ENCODE data around the gene NACC2.

The NACC2 gene

DNA sequence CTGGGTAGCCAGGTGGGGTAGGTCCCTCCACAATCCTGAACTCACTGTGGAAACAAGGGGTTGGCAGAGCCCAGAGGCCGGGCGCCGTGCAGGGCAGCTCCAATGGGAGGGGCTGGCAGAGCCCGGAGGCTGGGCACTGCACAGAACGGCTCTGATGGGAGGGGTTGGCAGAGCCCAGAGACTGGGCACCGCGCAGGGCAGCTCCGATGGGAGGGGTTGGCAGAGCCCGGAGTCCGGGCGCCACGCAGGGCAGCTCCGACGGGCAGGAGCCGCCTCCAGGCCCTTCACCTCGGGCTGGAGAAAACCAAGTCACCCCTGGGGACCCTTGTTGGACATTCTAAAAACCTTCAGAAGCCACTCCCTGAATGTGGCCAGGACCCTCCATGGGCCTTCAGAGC is 9.3 kb downstream of the NACC2 start:
- Histone ChIP-seq H3K4ac (ENCODE audit: low read length) (no peak overlapping the region), H4K8ac (ENCODE audit: low read depth, low read length) (no peak overlapping the region), H3K14ac (ENCODE audit: low read length) (no peak overlapping the region), H3K18ac (ENCODE audit: low read length) (peak overlapping the region; percentile 48), H3K79me1 (ENCODE audit: low read depth, low read length) (peaks cover 4% of the 10 kb centered on the region), H3K27ac (replicated peaks; ENCODE audit: low read length) (no peak overlapping the region), H3K9ac (ENCODE audit: low read depth, low read length, poor library complexity) (no peak overlapping the region), H3K27me3 (ENCODE audit: control insufficient read depth in 3 of 3, insufficient read depth in 3 of 3, low read depth in 1 of 3, low read length in 3 of 3) (no peaks in the 10 kb centered on the region), H3K9me3 (replicated peaks in 1 of 2; ENCODE audit: control insufficient read depth in 2 of 2, insufficient read depth in 1 of 2, low read depth in 1 of 2, low read length in 2 of 2) (no peaks in the 10 kb centered on the region), H3K36me3 (replicated peaks in 1 of 2; ENCODE audit: control insufficient read depth in 2 of 2, insufficient read depth in 2 of 2, low read length in 2 of 2) (peaks cover 0 to 1% of the 10 kb centered on the region in 2 donors), H2BK15ac (ENCODE audit: low read length) (no peak overlapping the region), H3K4me3 (ENCODE audit: low read length in 2 of 2) (no peak overlapping the region), H3K4me1 (ENCODE audit: control insufficient read depth in 2 of 2, insufficient read depth in 1 of 2, low read depth in 1 of 2, low read length in 2 of 2) (no peaks in the 10 kb centered on the region), H2AFZ (ENCODE audit: low read length) (no peak overlapping the region), H2BK12ac (ENCODE audit: low read length) (no peak overlapping the region), H4K91ac (ENCODE audit: low read depth, low read length, poor library complexity) (peak overlapping the region; percentile 5), H3K4me2 (ENCODE audit: insufficient read depth, low read length, poor library complexity, severe bottlenecking) (no peak overlapping the region), H3K23ac (ENCODE audit: low read depth, low read length, poor library complexity) (no peak overlapping the region), H2AK5ac (ENCODE audit: low read depth, low read length) (peak overlapping the region; percentile 68), H2BK120ac (ENCODE audit: low read depth, low read length) (no peak overlapping the region), H2BK5ac (ENCODE audit: low read length) (peak overlapping the region; percentile 11)
- WGBS, 2 donors (ENCODE audit: extremely low coverage in 2 of 2, insufficient read length in 2 of 2, insufficient replicate concordance in 1 of 2): no CpG with 5 or more reads among the region's 16 CpGs
- DNase-seq (ENCODE audit: low spot score): no peak

DNA sequence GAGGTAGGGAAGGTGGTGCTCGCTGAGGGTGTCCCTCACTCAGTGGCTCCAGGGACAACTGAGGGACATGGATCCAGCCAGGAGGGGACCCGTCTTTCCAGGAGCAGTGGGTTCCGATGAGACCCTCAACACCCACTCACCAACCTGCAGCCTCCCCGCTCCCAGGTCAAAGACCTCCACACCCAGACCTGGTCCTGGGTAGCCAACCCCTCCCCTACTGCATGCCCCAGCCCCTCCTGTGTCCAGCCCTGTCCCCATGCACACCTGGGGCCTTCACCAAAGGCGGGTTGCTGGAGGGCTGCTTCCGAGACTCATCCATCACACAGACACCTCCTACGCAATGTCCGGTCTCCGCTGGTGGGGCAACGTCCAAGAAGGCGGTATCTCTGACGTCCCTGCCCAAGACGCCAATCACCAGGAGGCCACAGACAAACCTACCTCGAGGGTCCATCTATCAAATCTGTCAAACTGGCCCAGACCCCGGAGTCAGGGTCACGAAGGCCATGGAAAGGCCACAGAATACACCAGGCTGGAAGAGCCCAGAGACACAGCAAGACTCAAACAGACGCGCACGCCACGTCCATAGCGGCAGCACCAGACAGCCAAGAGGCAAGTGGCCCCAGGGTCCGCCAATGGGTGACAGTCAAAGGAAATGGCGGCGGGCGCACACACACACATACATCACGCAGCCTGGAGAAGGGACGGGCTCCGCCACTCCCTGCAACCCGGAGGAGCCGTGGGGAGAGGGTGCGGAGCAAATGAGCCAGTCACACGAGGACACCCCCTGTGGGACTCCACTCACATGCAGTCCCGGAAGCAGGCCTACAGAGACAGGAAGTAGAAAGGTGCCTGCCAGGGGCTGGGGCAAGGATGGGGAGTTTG is 10.8 kb downstream of the NACC2 start:
- Histone ChIP-seq H3K4me2 (ENCODE audit: insufficient read depth, low read length, poor library complexity, severe bottlenecking) (no peak overlapping the region), H3K4me3 (ENCODE audit: low read length in 2 of 2) (peak overlapping the region in 1 of 2 donors; percentile 21), H3K27me3 (ENCODE audit: control insufficient read depth in 3 of 3, insufficient read depth in 3 of 3, low read depth in 1 of 3, low read length in 3 of 3) (no peaks in the 10 kb centered on the region), H3K4me1 (ENCODE audit: control insufficient read depth in 2 of 2, insufficient read depth in 1 of 2, low read depth in 1 of 2, low read length in 2 of 2) (no peaks in the 10 kb centered on the region), H2BK120ac (ENCODE audit: low read depth, low read length) (peak overlapping the region; percentile 54), H3K36me3 (replicated peaks in 1 of 2; ENCODE audit: control insufficient read depth in 2 of 2, insufficient read depth in 2 of 2, low read length in 2 of 2) (peaks cover 0 to 1% of the 10 kb centered on the region in 2 donors), H4K91ac (ENCODE audit: low read depth, low read length, poor library complexity) (no peak overlapping the region), H2BK12ac (ENCODE audit: low read length) (peak overlapping the region; percentile 73), H3K27ac (replicated peaks; ENCODE audit: low read length) (no peak overlapping the region), H3K9me3 (replicated peaks in 1 of 2; ENCODE audit: control insufficient read depth in 2 of 2, insufficient read depth in 1 of 2, low read depth in 1 of 2, low read length in 2 of 2) (no peaks in the 10 kb centered on the region), H2BK15ac (ENCODE audit: low read length) (no peak overlapping the region), H3K18ac (ENCODE audit: low read length) (no peak overlapping the region), H3K23ac (ENCODE audit: low read depth, low read length, poor library complexity) (peak overlapping the region; percentile 22), H4K8ac (ENCODE audit: low read depth, low read length) (no peak overlapping the region), H3K9ac (ENCODE audit: low read depth, low read length, poor library complexity) (no peak overlapping the region), H3K14ac (ENCODE audit: low read length) (peak overlapping the region; percentile 38), H2AFZ (ENCODE audit: low read length) (no peak overlapping the region), H3K4ac (ENCODE audit: low read length) (no peak overlapping the region), H2BK5ac (ENCODE audit: low read length) (no peak overlapping the region), H2AK5ac (ENCODE audit: low read depth, low read length) (no peak overlapping the region), H3K79me1 (ENCODE audit: low read depth, low read length) (peaks cover 9% of the 10 kb centered on the region)
- no peak for DNase-seq (ENCODE audit: low spot score)
- no CpG with 5 or more reads among the region's 33 CpGs for WGBS, 2 donors (ENCODE audit: extremely low coverage in 2 of 2, insufficient read length in 2 of 2, insufficient replicate concordance in 1 of 2)

DNA sequence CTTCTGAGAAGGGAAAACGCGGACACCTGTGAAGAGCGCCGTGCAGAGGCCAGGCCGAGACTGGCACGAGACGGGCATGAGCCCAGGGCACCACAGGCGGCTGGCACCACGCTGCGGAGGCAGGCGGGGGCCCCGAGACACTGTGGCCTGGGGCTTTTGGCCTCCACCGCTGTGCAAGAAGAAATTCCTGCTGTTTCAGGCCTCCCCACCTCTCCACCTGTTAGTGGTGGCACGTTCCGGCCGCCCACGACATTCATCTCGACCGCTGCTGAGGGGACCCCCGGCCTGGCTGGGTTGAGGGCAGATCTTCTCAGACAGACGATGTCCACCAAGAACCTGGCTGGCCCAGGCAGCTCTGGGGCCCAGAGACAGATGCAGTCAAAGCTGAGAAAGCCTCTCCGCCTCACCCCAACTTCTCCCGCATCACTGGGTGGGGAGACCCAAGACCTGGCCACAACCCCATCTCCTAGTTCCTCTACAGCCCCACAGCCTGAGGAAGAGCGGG is 11.5 kb downstream of the NACC2 start:
- WGBS, 2 donors (ENCODE audit: extremely low coverage in 2 of 2, insufficient read length in 2 of 2, insufficient replicate concordance in 1 of 2): no CpG with 5 or more reads among the region's 24 CpGs
- H3K9me3 ChIP-seq (replicated peaks in 1 of 2; ENCODE audit: control insufficient read depth in 2 of 2, insufficient read depth in 1 of 2, low read depth in 1 of 2, low read length in 2 of 2): no peaks in the 10 kb centered on the region
- H3K4me3 ChIP-seq (ENCODE audit: low read length in 2 of 2): peak overlapping the region in 1 of 2 donors; percentile 21
- no peak overlapping the region for H4K91ac ChIP-seq (ENCODE audit: low read depth, low read length, poor library complexity)
- H3K4ac ChIP-seq (ENCODE audit: low read length): no peak overlapping the region
- peak overlapping the region; percentile 38 for H3K14ac ChIP-seq (ENCODE audit: low read length)
- no peak overlapping the region for H3K4me2 ChIP-seq (ENCODE audit: insufficient read depth, low read length, poor library complexity, severe bottlenecking)
- H3K36me3 ChIP-seq (replicated peaks in 1 of 2; ENCODE audit: control insufficient read depth in 2 of 2, insufficient read depth in 2 of 2, low read length in 2 of 2): peaks cover 0 to 1% of the 10 kb centered on the region in 2 donors
- H2BK15ac ChIP-seq (ENCODE audit: low read length): no peak overlapping the region
- H3K18ac ChIP-seq (ENCODE audit: low read length): peak overlapping the region; percentile 11
- H3K9ac ChIP-seq (ENCODE audit: low read depth, low read length, poor library complexity): no peak overlapping the region
- H3K27me3 ChIP-seq (ENCODE audit: control insufficient read depth in 3 of 3, insufficient read depth in 3 of 3, low read depth in 1 of 3, low read length in 3 of 3): no peaks in the 10 kb centered on the region
- no peak for DNase-seq (ENCODE audit: low spot score)
- peak overlapping the region; percentile 22 for H3K23ac ChIP-seq (ENCODE audit: low read depth, low read length, poor library complexity)
- H3K27ac ChIP-seq (replicated peaks; ENCODE audit: low read length): no peak overlapping the region
- peaks cover 9% of the 10 kb centered on the region for H3K79me1 ChIP-seq (ENCODE audit: low read depth, low read length)
- no peaks in the 10 kb centered on the region for H3K4me1 ChIP-seq (ENCODE audit: control insufficient read depth in 2 of 2, insufficient read depth in 1 of 2, low read depth in 1 of 2, low read length in 2 of 2)
- peak overlapping the region; percentile 54 for H2BK120ac ChIP-seq (ENCODE audit: low read depth, low read length)
- H2AK5ac ChIP-seq (ENCODE audit: low read depth, low read length): no peak overlapping the region
- no peak overlapping the region for H2AFZ ChIP-seq (ENCODE audit: low read length)
- peak overlapping the region; percentile 17 for H4K8ac ChIP-seq (ENCODE audit: low read depth, low read length)
- H2BK12ac ChIP-seq (ENCODE audit: low read length): peak overlapping the region; percentile 73
- no peak overlapping the region for H2BK5ac ChIP-seq (ENCODE audit: low read length)

Measured in neuronal stem cell (in vitro differentiated cells).